Skeletal muscle satellite cell (primary cell): Measurements from ENCODE around the gene CAPS.

Experiments used
- H3K27me3 ChIP-seq: 2 replicates; pipeline ENCODE4 v1.7.0; 2013; ENCODE audit warnings: low read length; ENCODE audit not compliant: control insufficient read depth, insufficient read depth
- H3K36me3 ChIP-seq: 2 replicates; pipeline ENCODE4 v1.7.0; 2013; ENCODE audit warnings: mild to moderate bottlenecking, control low read depth, low read length; ENCODE audit not compliant: insufficient read depth
- H3K4me1 ChIP-seq: 2 replicates; pipeline ENCODE4 v1.7.0; 2013; ENCODE audit warnings: low read length; ENCODE audit not compliant: control insufficient read depth, insufficient read depth
- H3K4me2 ChIP-seq: 2 replicates; pipeline ENCODE4 v1.7.0; 2013; ENCODE audit warnings: mild to moderate bottlenecking, low read length
- H3K4me3 ChIP-seq: 2 replicates; pipeline ENCODE4 v1.7.0; 2013; ENCODE audit warnings: low read length
- H3K9ac ChIP-seq: 2 replicates; pipeline ENCODE4 v1.7.0; 2013; ENCODE audit warnings: mild to moderate bottlenecking, low read depth, low read length, moderate library complexity
- H3K9me3 ChIP-seq: replicated peaks from 2 replicates; pipeline ENCODE4 v1.7.0; 2013; ENCODE audit warnings: mild to moderate bottlenecking, control low read depth, low read length

Gene CAPS

GRCh38 chr19:5943045-5943444 lies 29.0 kb downstream of the CAPS start:
- Histone ChIP-seq H3K4me3 (no peak overlapping the region), H3K9ac (no peak overlapping the region), H3K36me3 (peaks cover 37% of the 10 kb centered on the region), H3K9me3 (no peaks in the 10 kb centered on the region), H3K27me3 (no peaks in the 10 kb centered on the region), H3K4me2 (no peak overlapping the region), H3K4me1 (peaks cover 8% of the 10 kb centered on the region)

DNA sequence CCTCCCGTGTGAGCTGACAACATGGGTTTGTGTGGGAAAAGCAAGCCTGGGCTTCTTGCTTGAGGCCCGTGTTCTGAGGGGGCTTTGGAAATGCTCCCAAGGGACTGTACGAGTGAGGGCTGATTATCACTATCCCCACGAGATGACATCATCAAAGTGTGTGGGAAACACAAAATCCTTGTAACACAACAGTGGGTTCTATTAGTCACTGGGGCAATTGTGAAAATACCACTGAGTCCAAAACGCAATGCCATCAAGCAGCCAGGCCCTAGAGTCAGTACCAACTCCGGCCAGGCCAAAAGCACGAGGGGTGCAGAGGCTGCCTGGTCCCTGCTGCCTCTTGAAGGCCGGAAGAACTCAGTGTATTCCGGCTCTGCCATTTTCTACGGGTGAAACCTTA lies 29.6 kb downstream of the CAPS start:
- H3K4me1 ChIP-seq = peaks cover 8% of the 10 kb centered on the region
- no peak overlapping the region for H3K4me3 ChIP-seq
- H3K36me3 ChIP-seq = peaks cover 37% of the 10 kb centered on the region
- H3K27me3 ChIP-seq = no peaks in the 10 kb centered on the region
- no peaks in the 10 kb centered on the region for H3K9me3 ChIP-seq
- no peak overlapping the region for H3K9ac ChIP-seq
- H3K4me2 ChIP-seq = no peak overlapping the region

- peaks cover 32% of the 10 kb centered on the region for H3K36me3 ChIP-seq
- no peak overlapping the region for H3K9ac ChIP-seq
- H3K4me3 ChIP-seq = no peak overlapping the region
Measured at GRCh38 chr19:5947435-5947834, 33.4 kb downstream of the CAPS start.

DNA sequence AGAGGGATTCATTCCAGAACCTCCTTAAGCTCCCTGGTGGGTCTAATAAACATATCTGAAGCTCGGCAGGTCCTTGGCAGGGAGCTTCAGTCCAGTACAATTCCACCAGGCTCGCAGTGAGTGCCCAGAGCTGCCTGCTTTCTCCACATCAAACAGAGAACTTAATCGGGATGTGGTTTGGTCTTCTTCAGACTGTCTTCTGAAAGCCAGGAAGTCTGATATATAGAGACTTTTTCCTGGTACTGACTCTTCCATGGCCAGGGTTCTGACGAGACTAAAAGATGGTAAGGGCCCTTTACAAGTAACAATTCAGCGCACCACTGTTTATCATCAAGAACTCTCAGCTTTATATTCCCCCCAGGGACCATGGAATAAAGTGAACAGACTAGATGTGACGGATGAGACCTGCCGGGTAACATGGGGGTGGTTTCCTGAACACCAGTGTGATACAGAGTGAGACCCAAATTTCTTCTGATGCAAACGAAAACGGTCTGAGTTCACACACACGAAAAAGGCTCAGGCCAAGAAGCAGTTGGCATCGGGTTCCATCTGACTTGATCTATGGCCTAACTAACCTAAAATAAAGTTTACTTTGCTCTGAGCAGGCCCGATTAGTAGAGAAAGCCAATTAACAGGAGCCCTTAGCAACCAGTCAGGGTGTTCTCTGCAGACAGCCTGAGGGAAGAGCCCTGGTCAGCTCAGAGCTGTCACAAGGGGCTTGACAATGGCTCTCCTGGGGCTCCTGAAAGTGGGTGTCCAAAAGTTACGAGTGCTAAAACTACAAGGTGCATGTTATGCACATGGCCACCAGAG lies 34.9 kb downstream of the CAPS start:
- H3K4me3 ChIP-seq = no peak overlapping the region
- H3K4me2 ChIP-seq = no peak overlapping the region
- H3K9ac ChIP-seq = no peak overlapping the region
- peaks cover 25% of the 10 kb centered on the region for H3K4me1 ChIP-seq
- H3K36me3 ChIP-seq = peaks cover 28% of the 10 kb centered on the region
- no peaks in the 10 kb centered on the region for H3K9me3 ChIP-seq
- H3K27me3 ChIP-seq = no peaks in the 10 kb centered on the region

More at GRCh38 chr19:5947435-5947834, 33.4 kb downstream of the CAPS start:
- Histone ChIP-seq H3K9me3 (no peaks in the 10 kb centered on the region), H3K4me2 (no peak overlapping the region), H3K4me1 (peaks cover 16% of the 10 kb centered on the region), H3K27me3 (no peaks in the 10 kb centered on the region)

GRCh38 chr19:5949792-5950305 lies 35.8 kb downstream of the CAPS start:
- Histone ChIP-seq H3K4me2 (no peak overlapping the region), H3K36me3 (peaks cover 28% of the 10 kb centered on the region), H3K4me1 (peaks cover 32% of the 10 kb centered on the region), H3K4me3 (no peak overlapping the region), H3K27me3 (no peaks in the 10 kb centered on the region), H3K9me3 (no peaks in the 10 kb centered on the region), H3K9ac (no peak overlapping the region)

- Histone ChIP-seq H3K9ac (no peak overlapping the region), H3K36me3 (peaks cover 24% of the 10 kb centered on the region), H3K4me2 (no peak overlapping the region), H3K27me3 (no peaks in the 10 kb centered on the region), H3K4me1 (peaks cover 40% of the 10 kb centered on the region), H3K9me3 (no peaks in the 10 kb centered on the region), H3K4me3 (no peak overlapping the region)
Measured at GRCh38 chr19:5950741-5951140, 36.7 kb downstream of the CAPS start.

GRCh38 chr19:5951338-5951861 lies 37.3 kb downstream of the CAPS start:
- H3K4me1 ChIP-seq = peaks cover 41% of the 10 kb centered on the region
- peaks cover 19% of the 10 kb centered on the region for H3K36me3 ChIP-seq

GRCh38 chr19:5952193-5953029 lies 38.4 kb downstream of the CAPS start:
- peaks cover 19% of the 10 kb centered on the region for H3K36me3 ChIP-seq
- H3K4me1 ChIP-seq = peaks cover 45% of the 10 kb centered on the region
- no peak overlapping the region for H3K4me3 ChIP-seq
- H3K9me3 ChIP-seq = no peaks in the 10 kb centered on the region
- no peak overlapping the region for H3K9ac ChIP-seq
- H3K27me3 ChIP-seq = no peaks in the 10 kb centered on the region
- no peak overlapping the region for H3K4me2 ChIP-seq

More at GRCh38 chr19:5951338-5951861, 37.3 kb downstream of the CAPS start:
- Histone ChIP-seq H3K9me3 (no peaks in the 10 kb centered on the region), H3K27me3 (no peaks in the 10 kb centered on the region), H3K9ac (no peak overlapping the region), H3K4me2 (no peak overlapping the region), H3K4me3 (no peak overlapping the region)

GRCh38 chr19:5953030-5953589 lies 39.1 kb downstream of the CAPS start:
- no peaks in the 10 kb centered on the region for H3K9me3 ChIP-seq
- peak overlapping the region; percentile 68 for H3K4me2 ChIP-seq
- H3K4me1 ChIP-seq = peaks cover 45% of the 10 kb centered on the region
- peak overlapping the region; percentile 17 for H3K4me3 ChIP-seq
- H3K27me3 ChIP-seq = no peaks in the 10 kb centered on the region
- H3K36me3 ChIP-seq = peaks cover 19% of the 10 kb centered on the region
- peak overlapping the region; percentile 67 for H3K9ac ChIP-seq

DNA sequence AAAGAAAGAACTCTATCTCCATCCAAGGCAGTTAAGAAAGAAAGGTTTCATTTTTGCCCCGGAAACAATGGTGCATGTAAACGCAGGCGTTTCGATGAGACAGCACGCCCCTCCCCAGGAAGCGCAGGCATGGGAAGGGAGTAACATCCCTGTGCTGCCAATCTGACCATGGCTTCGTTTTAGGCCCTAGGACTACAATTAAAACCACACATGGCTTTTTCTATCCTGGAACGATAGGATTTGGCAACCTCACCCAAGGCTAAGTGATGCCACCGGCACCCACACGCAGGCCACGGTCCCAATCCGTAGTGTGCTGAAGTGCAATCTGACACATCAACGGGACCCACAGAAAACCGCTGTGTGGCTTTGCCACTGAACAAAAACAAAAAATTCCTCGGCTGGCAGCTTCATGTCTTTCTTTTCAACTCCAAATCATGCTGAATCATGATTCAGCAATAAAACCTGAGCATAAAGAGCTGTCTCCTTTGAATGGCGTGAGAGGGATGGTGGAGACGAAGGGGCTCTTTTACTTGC lies 39.7 kb downstream of the CAPS start:
- no peaks in the 10 kb centered on the region for H3K27me3 ChIP-seq
- peak overlapping the region; percentile 27 for H3K4me3 ChIP-seq
- H3K4me1 ChIP-seq = peaks cover 45% of the 10 kb centered on the region
- H3K36me3 ChIP-seq = peaks cover 19% of the 10 kb centered on the region
- H3K9ac ChIP-seq = peak overlapping the region; percentile 67
- no peaks in the 10 kb centered on the region for H3K9me3 ChIP-seq
- peak overlapping the region; percentile 68 for H3K4me2 ChIP-seq

GRCh38 chr19:5954293-5954692 lies 40.2 kb downstream of the CAPS start:
- Histone ChIP-seq H3K27me3 (no peaks in the 10 kb centered on the region), H3K9ac (peak overlapping the region; percentile 67), H3K4me2 (peak overlapping the region; percentile 68), H3K9me3 (no peaks in the 10 kb centered on the region), H3K4me3 (peak overlapping the region; percentile 27), H3K36me3 (peaks cover 15% of the 10 kb centered on the region), H3K4me1 (peaks cover 45% of the 10 kb centered on the region)
